Measurements from ENCODE around the gene APBA1. TPM values are rescaled to one million over a fixed set of nuclear protein-coding genes. Genes with fewer than 3 reads are reported as not detected.

Gene APBA1
- total and polyA plus RNA-seq, 10 donors, result 0.41 to 28.2 (median 13.8) TPM

GRCh38 chr9:69589156-69589555 lies 83.0 kb downstream of the APBA1 start:
- H3K27ac ChIP-seq, result no peak overlapping the region
- intact Hi-C loops (cut with DNase I; ENCODE audit: low total_unique reads), result no loop called here
- no peak for DNase-seq
- no peaks in the 10 kb centered on the region for H3K27me3 ChIP-seq (replicated peaks in 1 of 7)
- H3K36me3 ChIP-seq, result no peaks in the 10 kb centered on the region
- 71 to 90% (median 86%) methylated on average over 3 of the region's 3 CpGs for WGBS, 5 donors
- H3K4me3 ChIP-seq, result no peak overlapping the region
- TF ChIP-seq POLR2AphosphoS5 (IDR thresholded peaks at IDR 0.05), result no peak
- TF ChIP-seq, protein P1, sequence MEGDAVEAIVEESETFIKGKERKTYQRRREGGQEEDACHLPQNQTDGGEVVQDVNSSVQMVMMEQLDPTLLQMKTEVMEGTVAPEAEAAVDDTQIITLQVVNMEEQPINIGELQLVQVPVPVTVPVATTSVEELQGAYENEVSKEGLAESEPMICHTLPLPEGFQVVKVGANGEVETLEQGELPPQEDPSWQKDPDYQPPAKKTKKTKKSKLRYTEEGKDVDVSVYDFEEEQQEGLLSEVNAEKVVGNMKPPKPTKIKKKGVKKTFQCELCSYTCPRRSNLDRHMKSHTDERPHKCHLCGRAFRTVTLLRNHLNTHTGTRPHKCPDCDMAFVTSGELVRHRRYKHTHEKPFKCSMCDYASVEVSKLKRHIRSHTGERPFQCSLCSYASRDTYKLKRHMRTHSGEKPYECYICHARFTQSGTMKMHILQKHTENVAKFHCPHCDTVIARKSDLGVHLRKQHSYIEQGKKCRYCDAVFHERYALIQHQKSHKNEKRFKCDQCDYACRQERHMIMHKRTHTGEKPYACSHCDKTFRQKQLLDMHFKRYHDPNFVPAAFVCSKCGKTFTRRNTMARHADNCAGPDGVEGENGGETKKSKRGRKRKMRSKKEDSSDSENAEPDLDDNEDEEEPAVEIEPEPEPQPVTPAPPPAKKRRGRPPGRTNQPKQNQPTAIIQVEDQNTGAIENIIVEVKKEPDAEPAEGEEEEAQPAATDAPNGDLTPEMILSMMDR (IDR thresholded peaks at IDR 0.05 in 8 of 11, conservative IDR thresholded peaks at IDR 0.05 in 3 of 11), result no peak
- TF ChIP-seq POLR2A (IDR thresholded peaks at IDR 0.05), result no peak
- no peaks in the 10 kb centered on the region for H3K9me3 ChIP-seq
- peaks cover 0 to 7% (median 0%) of the 10 kb centered on the region in 6 donors for H3K4me1 ChIP-seq

GRCh38 chr9:69585571-69585970 lies 86.6 kb downstream of the APBA1 start:
- intact Hi-C loops (cut with DNase I; ENCODE audit: low total_unique reads), result no loop called here
- no peaks in the 10 kb centered on the region for H3K27me3 ChIP-seq (replicated peaks in 1 of 7)
- peaks cover 0 to 7% (median 0%) of the 10 kb centered on the region in 6 donors for H3K4me1 ChIP-seq
- H3K27ac ChIP-seq, result no peak overlapping the region
- H3K4me3 ChIP-seq, result no peak overlapping the region
- 72 to 88% (median 76%) methylated on average over 2 of the region's 2 CpGs for WGBS, 5 donors
- TF ChIP-seq POLR2AphosphoS5 (IDR thresholded peaks at IDR 0.05) (no peak), POLR2A (IDR thresholded peaks at IDR 0.05) (no peak)
- TF ChIP-seq, protein P1 (IDR thresholded peaks at IDR 0.05 in 8 of 11, conservative IDR thresholded peaks at IDR 0.05 in 3 of 11), result no peak
- no peak for DNase-seq
- no peaks in the 10 kb centered on the region for H3K9me3 ChIP-seq
- H3K36me3 ChIP-seq, result no peaks in the 10 kb centered on the region

DNA sequence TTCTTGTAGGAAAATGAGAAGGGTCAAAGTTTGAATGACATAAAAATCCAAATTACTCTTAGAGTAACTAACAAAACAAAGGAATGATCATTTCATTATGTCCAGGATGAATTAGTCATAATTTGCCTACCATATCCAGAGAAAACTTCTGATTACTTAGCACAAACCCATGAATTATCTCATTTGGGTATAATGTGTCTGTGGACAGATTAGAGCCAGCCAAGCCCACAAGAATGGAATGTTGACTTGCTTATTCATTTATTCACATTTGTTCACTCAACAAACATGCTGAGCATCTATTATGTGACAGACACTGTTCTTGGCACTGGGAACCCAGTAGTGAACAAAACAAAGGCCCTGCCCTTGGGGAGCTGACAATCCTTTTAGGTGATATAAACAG lies 87.4 kb downstream of the APBA1 start:
- TF ChIP-seq POLR2AphosphoS5 (IDR thresholded peaks at IDR 0.05) (no peak), POLR2A (IDR thresholded peaks at IDR 0.05) (no peak)
- TF ChIP-seq, protein P1 (IDR thresholded peaks at IDR 0.05 in 8 of 11, conservative IDR thresholded peaks at IDR 0.05 in 3 of 11), result no peak
- Histone ChIP-seq H3K4me1 (peaks cover 0 to 8% (median under 1%) of the 10 kb centered on the region in 6 donors), H3K27ac (no peak overlapping the region), H3K27me3 (replicated peaks in 1 of 7) (no peaks in the 10 kb centered on the region), H3K4me3 (no peak overlapping the region), H3K9me3 (no peaks in the 10 kb centered on the region), H3K36me3 (no peaks in the 10 kb centered on the region)
- DNase-seq, result no peak
- intact Hi-C loops (cut with DNase I; ENCODE audit: low total_unique reads), result no loop called here

DNA sequence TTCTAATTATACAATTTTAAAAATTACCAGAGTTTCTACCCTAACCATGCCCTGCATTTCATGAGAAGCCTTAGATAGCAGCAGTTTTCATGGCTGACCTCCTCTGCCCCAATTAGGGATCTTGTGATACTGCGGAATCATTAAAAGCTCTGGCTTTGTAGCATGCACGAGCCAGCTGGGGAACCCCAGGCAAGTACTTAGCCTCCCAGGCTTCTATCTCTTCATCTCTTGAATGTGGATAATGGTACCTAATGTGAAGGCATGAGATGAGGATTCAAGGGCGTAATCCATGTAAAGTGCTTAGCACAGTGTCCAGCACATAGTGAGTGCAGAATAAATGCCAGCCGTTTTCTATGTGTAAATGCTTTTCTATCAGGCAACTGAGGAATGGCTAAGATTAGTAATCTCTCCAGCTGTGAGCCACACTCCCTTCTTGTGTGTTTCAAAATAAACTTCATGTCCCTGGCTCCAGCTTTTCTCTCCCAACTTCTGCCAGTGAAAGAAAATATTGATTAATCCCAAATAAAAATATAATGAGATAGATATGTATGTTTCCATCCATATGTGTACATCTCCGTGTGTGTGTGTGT lies 88.4 kb downstream of the APBA1 start:
- TF ChIP-seq POLR2A (IDR thresholded peaks at IDR 0.05), result no peak
- TF ChIP-seq, protein P1 (IDR thresholded peaks at IDR 0.05 in 8 of 11, conservative IDR thresholded peaks at IDR 0.05 in 3 of 11), result no peak
- no peak for TF ChIP-seq POLR2AphosphoS5 (IDR thresholded peaks at IDR 0.05)
- H3K4me1 ChIP-seq, result peaks cover 0 to 8% (median 1%) of the 10 kb centered on the region in 6 donors
- H3K36me3 ChIP-seq, result no peaks in the 10 kb centered on the region
- H3K27me3 ChIP-seq (replicated peaks in 1 of 7), result no peaks in the 10 kb centered on the region
- intact Hi-C loops (cut with DNase I; ENCODE audit: low total_unique reads), result no loop called here
- no peak overlapping the region for H3K27ac ChIP-seq
- H3K4me3 ChIP-seq, result no peak overlapping the region
- no peak for DNase-seq
- 76 to 93% (median 85%) methylated on average over 5 of the region's 5 CpGs for WGBS, 5 donors
- H3K9me3 ChIP-seq, result no peaks in the 10 kb centered on the region

Measured in spleen (tissue), 11 donors.